GM19035 (cell line): ENCODE results near the gene GAL.

ENCODE experiments used
- ATAC-seq: cut with Tn5 transposase; IDR thresholded peaks from one replicate; pipeline ENCODE4 v1.9.1; 2021; ENCODE audit not compliant: unreplicated experiment

The GAL gene

DNA sequence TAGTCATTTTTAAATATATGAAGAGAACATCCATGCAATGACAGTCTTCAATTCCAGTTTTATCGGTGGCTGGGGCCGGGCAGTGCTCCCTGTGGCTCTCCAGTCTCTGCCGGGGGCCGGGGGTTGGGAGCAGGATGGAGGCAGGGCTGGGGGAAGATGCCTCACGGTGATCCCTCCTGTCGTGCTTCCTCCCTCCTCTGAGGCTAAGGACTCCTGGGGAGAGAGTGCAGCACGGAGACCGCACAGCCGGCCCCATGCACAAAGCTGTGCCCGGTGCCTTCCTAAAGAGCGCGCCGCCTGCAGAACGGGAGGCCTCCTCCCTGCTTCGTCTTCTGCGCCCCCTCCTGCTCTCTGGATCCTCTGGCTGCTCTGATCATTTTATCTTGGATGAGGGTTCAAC, 20.5 kb downstream of the GAL start:
- no peak for ATAC-seq

DNA sequence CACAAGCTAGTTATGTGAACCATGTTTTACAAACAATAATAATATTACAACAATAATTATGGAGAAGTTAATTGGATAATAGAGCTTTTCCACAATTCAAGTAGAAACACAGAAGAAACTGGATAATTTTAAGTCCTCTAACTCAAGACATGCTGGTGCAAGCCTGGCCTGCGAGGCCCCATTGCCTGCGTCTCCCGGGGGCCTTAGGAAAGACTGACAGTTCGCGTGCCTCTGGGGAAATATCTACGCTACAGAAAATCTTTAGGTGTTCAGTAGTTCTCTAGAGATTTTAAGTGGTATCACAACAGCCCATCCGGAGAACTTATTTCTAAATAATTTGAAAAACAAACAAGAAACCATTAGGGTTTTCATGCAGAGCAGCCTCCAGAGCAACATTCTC, 23.2 kb downstream of the GAL start:
- no peak for ATAC-seq

DNA sequence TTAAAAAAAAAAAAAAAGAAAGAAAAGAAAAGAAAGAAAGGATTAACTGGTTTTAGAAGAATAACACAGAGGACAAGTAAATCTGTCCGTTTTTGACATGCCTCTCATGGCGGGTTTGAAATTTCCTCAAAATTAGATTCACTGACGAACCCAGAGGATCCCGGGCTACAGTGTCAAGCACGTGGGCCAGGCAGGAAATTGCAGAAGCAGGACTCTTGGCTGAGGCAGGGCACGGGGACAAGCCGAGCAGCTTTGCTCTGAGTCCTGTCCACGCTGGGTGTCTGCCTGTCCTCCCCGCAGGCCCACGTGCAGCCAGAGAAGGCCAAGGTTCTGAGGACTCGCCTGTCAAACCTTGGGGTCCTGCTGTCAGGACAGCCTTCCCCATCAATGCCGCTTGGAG, 24.7 kb downstream of the GAL start:
- ATAC-seq, result no peak

GRCh38 chr11:68710409-68710808, 26.1 kb downstream of the GAL start:
- ATAC-seq, result no peak

DNA sequence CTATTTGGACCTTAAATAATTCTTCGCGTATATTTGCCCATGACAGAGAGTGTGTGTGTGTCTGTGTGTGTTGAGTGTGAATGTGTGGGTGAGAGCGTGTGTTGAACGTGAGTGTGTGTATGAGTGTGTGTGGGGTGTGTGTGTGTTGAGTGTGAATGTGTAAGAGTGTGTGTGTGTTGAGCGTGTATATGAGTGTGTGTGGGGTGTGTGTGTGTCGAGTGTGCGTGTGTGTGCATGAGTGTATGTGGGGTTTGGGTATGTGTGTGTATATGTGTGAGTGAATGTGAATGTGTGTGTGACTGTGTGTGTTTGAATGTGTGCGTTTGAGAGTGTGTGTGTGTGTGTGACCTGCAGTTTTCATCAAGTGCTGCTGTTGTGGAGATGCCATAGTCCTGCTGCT, 26.8 kb downstream of the GAL start:
- no peak for ATAC-seq

DNA sequence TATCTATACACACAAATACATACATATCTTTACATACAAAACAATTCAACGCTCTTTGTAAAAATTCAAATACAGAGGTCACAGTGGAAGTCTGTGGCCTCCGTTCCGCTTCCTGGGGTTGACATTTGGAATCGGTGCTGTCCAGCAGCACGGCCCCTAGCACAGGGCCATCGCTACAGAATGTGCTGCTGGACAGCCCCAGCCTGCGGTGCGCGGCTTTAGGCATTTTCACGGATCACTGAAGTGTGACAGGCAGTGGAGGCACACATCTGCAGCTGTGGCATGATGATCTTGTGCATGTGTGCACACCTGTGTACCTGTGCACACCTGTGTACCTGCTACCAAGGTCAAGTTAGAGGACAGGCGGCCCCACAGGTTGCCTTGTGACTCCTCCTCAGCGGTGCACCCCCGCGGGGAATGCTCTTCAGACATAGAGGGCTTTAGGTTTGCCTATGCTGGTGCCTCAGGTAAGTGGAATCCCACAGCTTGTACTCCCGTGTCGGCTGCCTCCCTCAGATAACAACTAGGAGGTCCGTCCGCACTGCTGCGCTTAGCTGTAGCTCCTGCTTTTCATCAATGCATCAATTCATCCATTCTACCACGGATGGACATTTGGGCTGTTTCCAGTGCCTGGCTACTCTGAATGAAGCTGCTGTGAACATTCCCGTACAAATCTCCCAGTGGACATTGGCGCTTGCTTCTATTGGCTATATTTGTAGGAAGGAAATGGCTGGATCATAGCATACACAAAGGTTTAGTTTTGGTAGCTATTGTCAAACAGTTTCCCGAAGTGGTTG, 29.9 kb downstream of the GAL start:
- no peak for ATAC-seq

GRCh38 chr11:68715456-68716122, 31.2 kb downstream of the GAL start:
- no peak for ATAC-seq

GRCh38 chr11:68721075-68721474, 36.7 kb downstream of the GAL start:
- ATAC-seq, result no peak

GRCh38 chr11:68722143-68722542, 37.8 kb downstream of the GAL start:
- ATAC-seq, result no peak

GRCh38 chr11:68724293-68724692, 39.9 kb downstream of the GAL start:
- no peak for ATAC-seq

DNA sequence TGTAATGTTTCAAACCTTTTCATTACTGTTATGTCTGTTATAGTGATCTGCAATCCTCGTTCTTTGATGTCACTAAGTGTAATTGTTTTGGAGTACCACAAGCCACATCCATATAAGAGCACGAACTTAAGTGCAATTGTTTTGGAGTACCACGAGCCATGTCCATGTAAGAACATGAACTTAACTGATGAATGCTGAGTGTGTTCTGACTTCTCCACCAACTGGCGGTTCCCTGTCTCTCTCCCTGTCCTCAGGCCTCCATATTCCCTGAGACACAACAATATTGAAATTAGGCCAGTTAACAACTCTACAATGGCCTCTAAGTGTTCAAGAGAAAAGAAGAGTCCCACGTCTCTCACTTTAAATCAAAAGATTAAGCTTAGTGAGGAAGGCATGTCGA, 43.4 kb downstream of the GAL start:
- ATAC-seq, result no peak

DNA sequence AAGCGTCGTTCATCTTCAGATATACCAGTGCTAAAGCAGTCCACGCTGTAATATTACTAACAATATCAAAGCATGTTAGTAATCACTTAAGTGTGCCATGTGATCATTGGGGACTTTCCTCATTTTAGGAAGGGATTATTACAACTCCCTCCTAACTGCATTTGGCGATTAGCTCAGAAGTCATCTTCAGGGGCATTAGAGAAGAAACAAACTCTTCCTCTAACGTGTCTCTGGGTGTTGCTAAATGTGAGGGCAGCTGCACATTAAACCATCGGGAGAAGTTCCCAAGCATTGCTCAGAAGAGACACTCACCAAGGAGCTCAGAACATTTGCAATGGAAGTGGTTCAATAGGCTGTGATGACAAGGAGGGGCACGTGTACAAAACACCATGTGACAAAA, 49.8 kb downstream of the GAL start:
- no peak for ATAC-seq

GRCh38 chr11:68735125-68735524, 50.8 kb downstream of the GAL start:
- no peak for ATAC-seq

- no peak for ATAC-seq
Observed at GRCh38 chr11:68735646-68736045, 51.3 kb downstream of the GAL start.
